RWPE2 (cell line): ENCODE measurements around the gene P2RX4.

Experiments used
- ATAC-seq: fragments of 200-7000 bp; cut with Tn5 transposase; 3 replicates; pipeline ENCODE4 v1.9.1; 2021; ENCODE audit warnings: low read depth
- DNase-seq: peaks from one replicate; pipeline ENCODE4 v3.0.0-alpha.2; 2020; ENCODE audit warnings: low spot score
- H3K27ac ChIP-seq: fragments of 450-650 bp; 2 replicates; pipeline ENCODE4 v1.5.1; 2017; ENCODE audit warnings: mild to moderate bottlenecking; ENCODE audit not compliant: poor library complexity, severe bottlenecking
- H3K27me3 ChIP-seq: fragments of 250-450 bp; sonication (Bioruptor Pico); 2 replicates; pipeline ENCODE4 v1.5.1; 2021; ENCODE audit warnings: mild to moderate bottlenecking, moderate library complexity; ENCODE audit not compliant: insufficient read depth, poor library complexity, severe bottlenecking
- H3K36me3 ChIP-seq: fragments of 250-450 bp; sonication (Bioruptor Pico); 2 replicates; pipeline ENCODE4 v1.5.1; 2020; ENCODE audit warnings: low read depth, mild to moderate bottlenecking, moderate library complexity
- H3K4me1 ChIP-seq: fragments of 250-450 bp; sonication (Bioruptor Pico); 2 replicates; pipeline ENCODE4 v1.5.1; 2021; ENCODE audit warnings: mild to moderate bottlenecking, moderate library complexity; ENCODE audit not compliant: insufficient read depth, poor library complexity, severe bottlenecking
- H3K4me3 ChIP-seq: fragments of 250-450 bp; sonication (Bioruptor Pico); 2 replicates; pipeline ENCODE4 v1.5.1; 2021; ENCODE audit warnings: mild to moderate bottlenecking, moderate library complexity; ENCODE audit not compliant: severe bottlenecking
- H3K9me3 ChIP-seq: fragments of 250-450 bp; sonication (Bioruptor Pico); 2 replicates; pipeline ENCODE4 v1.5.1; 2021; ENCODE audit warnings: mild to moderate bottlenecking, moderate library complexity; ENCODE audit not compliant: severe bottlenecking
- TF ChIP-seq, protein P1 (sequence below): fragments of 450-650 bp; IDR thresholded peaks from one replicate; pipeline ENCODE4 v1.5.1; 2017; ENCODE audit warnings: mild to moderate bottlenecking, moderate library complexity; ENCODE audit not compliant: poor library complexity, severe bottlenecking

Gene P2RX4

DNA sequence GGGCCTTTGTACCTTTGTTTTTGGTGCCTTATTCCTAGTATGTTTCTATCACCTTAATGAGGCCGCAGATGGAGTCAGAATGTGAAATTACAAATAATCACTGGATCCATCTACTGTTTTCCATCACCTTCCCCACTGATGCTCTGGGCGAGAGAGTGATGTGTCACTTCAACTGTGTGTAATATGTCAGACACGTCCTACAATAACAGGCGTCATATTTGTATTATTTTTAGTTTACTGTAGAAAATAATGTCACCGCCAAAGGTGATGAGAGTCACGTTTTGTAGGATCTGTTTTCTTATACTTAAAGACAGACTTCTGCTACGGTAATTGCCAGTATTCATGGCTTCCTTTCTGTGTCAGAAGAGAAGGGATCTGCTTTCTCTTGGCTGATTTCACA, 22.4 kb upstream of the P2RX4 start:
- Histone ChIP-seq H3K4me3 (no peak overlapping the region), H3K27ac (no peak overlapping the region), H3K9me3 (no peaks in the 10 kb centered on the region), H3K4me1 (peaks cover 14% of the 10 kb centered on the region), H3K27me3 (no peaks in the 10 kb centered on the region), H3K36me3 (no peaks in the 10 kb centered on the region)
- no peak for DNase-seq
- no peak for ATAC-seq
- TF ChIP-seq, protein P1, sequence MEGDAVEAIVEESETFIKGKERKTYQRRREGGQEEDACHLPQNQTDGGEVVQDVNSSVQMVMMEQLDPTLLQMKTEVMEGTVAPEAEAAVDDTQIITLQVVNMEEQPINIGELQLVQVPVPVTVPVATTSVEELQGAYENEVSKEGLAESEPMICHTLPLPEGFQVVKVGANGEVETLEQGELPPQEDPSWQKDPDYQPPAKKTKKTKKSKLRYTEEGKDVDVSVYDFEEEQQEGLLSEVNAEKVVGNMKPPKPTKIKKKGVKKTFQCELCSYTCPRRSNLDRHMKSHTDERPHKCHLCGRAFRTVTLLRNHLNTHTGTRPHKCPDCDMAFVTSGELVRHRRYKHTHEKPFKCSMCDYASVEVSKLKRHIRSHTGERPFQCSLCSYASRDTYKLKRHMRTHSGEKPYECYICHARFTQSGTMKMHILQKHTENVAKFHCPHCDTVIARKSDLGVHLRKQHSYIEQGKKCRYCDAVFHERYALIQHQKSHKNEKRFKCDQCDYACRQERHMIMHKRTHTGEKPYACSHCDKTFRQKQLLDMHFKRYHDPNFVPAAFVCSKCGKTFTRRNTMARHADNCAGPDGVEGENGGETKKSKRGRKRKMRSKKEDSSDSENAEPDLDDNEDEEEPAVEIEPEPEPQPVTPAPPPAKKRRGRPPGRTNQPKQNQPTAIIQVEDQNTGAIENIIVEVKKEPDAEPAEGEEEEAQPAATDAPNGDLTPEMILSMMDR = no peak

DNA sequence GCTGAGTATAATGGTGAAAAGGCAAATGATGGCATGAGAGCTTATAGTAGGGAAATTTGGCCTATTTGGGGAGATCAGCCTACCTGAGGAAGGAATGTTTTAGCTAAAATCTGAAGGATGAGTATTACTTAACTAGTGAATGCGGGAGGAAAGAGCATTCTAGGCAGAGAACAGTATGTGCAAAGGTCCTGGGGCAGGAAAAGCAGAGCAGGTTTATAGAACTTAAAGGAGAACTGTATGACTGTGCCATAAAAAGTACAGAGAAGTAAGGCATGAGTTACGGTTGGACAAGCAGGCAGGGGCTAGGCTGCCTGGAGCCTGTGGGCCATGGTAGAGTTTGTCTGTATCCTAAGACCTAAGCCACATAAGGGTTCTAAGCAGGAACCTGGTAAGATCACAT, 21.7 kb upstream of the P2RX4 start:
- Histone ChIP-seq H3K4me1 (peaks cover 18% of the 10 kb centered on the region), H3K36me3 (no peaks in the 10 kb centered on the region), H3K27ac (no peak overlapping the region), H3K4me3 (no peak overlapping the region), H3K9me3 (no peaks in the 10 kb centered on the region), H3K27me3 (no peaks in the 10 kb centered on the region)
- TF ChIP-seq, protein P1 = no peak
- DNase-seq = no peak
- ATAC-seq = no peak

DNA sequence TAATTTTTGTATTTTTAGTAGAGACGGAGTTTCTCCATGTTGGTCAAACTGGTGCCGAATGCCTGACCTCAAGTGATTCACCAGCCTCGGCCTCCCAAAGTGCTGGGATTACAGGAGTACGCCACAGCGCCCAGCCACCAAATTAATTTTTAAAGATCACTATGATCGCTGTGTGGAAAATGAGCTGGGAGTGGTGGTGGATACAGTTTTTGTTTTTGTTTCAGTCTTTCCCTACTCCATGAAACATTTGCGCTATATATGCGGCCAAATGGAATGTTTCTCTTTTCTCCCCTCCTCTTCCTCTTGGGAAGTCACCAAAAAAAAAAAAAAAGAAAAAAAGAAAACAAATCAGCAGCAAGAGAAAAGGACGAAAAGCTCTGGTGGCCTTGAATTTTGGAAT, 20.8 kb upstream of the P2RX4 start:
- ATAC-seq (no peak), DNase-seq (no peak)
- TF ChIP-seq, protein P1 = no peak
- Histone ChIP-seq H3K4me1 (peaks cover 15% of the 10 kb centered on the region), H3K4me3 (no peak overlapping the region), H3K27me3 (no peaks in the 10 kb centered on the region), H3K36me3 (no peaks in the 10 kb centered on the region), H3K27ac (no peak overlapping the region), H3K9me3 (no peaks in the 10 kb centered on the region)

DNA sequence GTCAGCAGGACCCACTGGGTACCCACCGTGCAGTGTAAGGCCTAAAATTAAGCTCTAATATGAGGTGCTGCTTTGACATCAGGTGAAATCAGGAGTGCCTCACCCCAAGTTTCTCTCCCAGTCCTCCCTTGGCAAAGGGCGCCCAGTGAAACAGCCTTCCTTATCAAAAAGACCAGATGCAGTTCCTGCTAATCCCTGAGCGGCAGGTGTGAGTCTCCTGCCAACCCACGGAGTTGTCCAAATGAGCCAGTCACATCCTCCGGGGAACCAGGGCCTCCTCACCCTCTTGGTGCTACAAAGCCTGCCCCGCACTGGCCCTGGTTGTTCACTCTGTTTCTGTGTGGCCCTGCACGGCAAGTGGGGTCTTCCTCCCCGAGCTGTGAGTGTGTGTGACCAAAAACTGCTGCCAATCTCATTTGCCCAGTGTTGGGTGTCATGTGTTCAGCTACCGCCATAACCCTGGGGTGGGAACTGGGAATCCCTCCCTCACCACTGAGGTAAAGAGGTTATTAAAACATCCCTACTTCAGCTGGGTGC, 20.2 kb upstream of the P2RX4 start:
- Histone ChIP-seq H3K4me3 (no peak overlapping the region), H3K4me1 (peaks cover 11% of the 10 kb centered on the region), H3K27me3 (no peaks in the 10 kb centered on the region), H3K9me3 (no peaks in the 10 kb centered on the region), H3K27ac (peak overlapping the region; percentile 80), H3K36me3 (no peaks in the 10 kb centered on the region)
- TF ChIP-seq, protein P1 = no peak
- no peak for DNase-seq
- no peak for ATAC-seq

DNA sequence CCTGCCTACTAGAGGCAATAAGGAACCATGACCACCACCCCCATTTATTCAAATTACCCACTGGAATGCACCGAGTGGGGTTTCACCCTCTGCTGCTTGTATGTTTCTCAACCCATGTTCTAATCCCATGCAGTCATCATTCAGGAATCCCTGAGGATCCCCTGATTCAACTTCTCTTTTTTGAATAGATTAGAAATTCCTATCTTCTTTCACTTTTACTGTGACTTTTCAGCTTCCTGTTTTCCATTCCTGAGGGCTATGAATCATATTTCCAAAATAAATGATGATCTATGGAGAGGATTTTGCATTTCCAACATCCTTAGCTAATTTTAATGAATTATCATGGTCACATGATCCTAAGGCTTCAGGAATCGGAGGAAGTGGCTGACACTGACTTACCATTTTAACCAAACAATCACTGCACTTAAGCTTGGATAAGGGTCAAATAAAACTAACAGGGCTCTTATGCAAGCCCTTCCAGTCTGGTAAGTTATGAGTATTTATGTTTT, 19.4 kb upstream of the P2RX4 start:
- Histone ChIP-seq H3K27me3 (no peaks in the 10 kb centered on the region), H3K4me3 (no peak overlapping the region), H3K4me1 (peaks cover 10% of the 10 kb centered on the region), H3K36me3 (no peaks in the 10 kb centered on the region), H3K27ac (peak overlapping the region; percentile 80), H3K9me3 (no peaks in the 10 kb centered on the region)
- TF ChIP-seq, protein P1 = no peak
- DNase-seq (no peak), ATAC-seq (peak; percentile 94)
